Panc1 (cell line): ENCODE results near the gene TIGD3. TPM values are rescaled to one million over a fixed set of nuclear protein-coding genes. Genes with fewer than 3 reads are reported as not detected.

Experiments
- ATAC-seq: fragments of 200-7000 bp; cut with Tn5 transposase; 2 replicates; pipeline ENCODE4 v1.9.1; 2020; ENCODE audit warnings: mild to moderate bottlenecking, moderate library complexity
- BruUV-seq: library from RNA; stranded (reverse); fragments of 400-500 nt; replicated peaks from 2 replicates; lab custom pipeline; 2021; lab: Mats Ljungman, UMichigan
- CTCF ChIA-PET: fragments of 300-600 bp; sonication (Branson Sonifier 250); formaldehyde crosslinking; loops from one replicate; lab custom pipeline; 2022; ENCODE audit warnings: antibody characterized with exemption; lab: Charles Lee
- POLR2A ChIA-PET: fragments of 300-600 bp; sonication (Branson Sonifier 250); formaldehyde crosslinking; loops from one replicate; lab custom pipeline; 2022; ENCODE audit warnings: antibody characterized with exemption; lab: Charles Lee
- DNase-seq: peaks from one replicate; pipeline ENCODE4 v3.0.0-alpha.2; 2010; ENCODE audit warnings: low read depth, low spot score
- H3K27ac ChIP-seq: 2 replicates; pipeline ENCODE4 v1.5.1; 2011; ENCODE audit warnings: mild to moderate bottlenecking, low read length, inconsistent platforms
- H3K27me3 ChIP-seq: fragments of 200-500 bp; sonication (Bioruptor generic); 2 replicates; pipeline ENCODE4 v1.6.0; 2014; ENCODE audit warnings: low read length, inconsistent platforms; ENCODE audit not compliant: control insufficient read depth, insufficient read depth
- H3K36me3 ChIP-seq: fragments of 200-500 bp; sonication (Bioruptor generic); 2 replicates; pipeline ENCODE4 v1.5.1; 2014; ENCODE audit warnings: inconsistent platforms, mild to moderate bottlenecking, low read length, moderate library complexity; ENCODE audit not compliant: control insufficient read depth, insufficient read depth
- H3K4me1 ChIP-seq: 2 replicates; pipeline ENCODE4 v1.5.1; 2011; ENCODE audit warnings: inconsistent platforms, mild to moderate bottlenecking, low read length, moderate library complexity; ENCODE audit not compliant: control insufficient read depth, insufficient read depth
- H3K4me3 ChIP-seq, 2 experiments: 2 replicates each; pipeline ENCODE4 v1.5.1; 2011 to 2012; ENCODE audit warnings: low read depth in 2 of 2, low read length in 2 of 2, mild to moderate bottlenecking in 2 of 2, inconsistent platforms in 1 of 2, moderate library complexity in 1 of 2
- H3K9me3 ChIP-seq: fragments of 200-500 bp; sonication (Bioruptor generic); 2 replicates; pipeline ENCODE4 v1.5.1; 2014; ENCODE audit warnings: low read depth, mild to moderate bottlenecking, inconsistent platforms, low read length, moderate library complexity; ENCODE audit not compliant: control insufficient read depth, insufficient read depth
- POLR2AphosphoS5 ChIP-seq: IDR thresholded peaks from 2 replicates; pipeline ENCODE4 v1.6.1; 2012; ENCODE audit warnings: mild to moderate bottlenecking, low read depth, low read length, moderate library complexity
- SIN3A ChIP-seq: IDR thresholded peaks from 2 replicates; pipeline ENCODE4 v1.6.1; 2012; ENCODE audit warnings: low read depth, mild to moderate bottlenecking, low read length, moderate library complexity, borderline replicate concordance; ENCODE audit not compliant: insufficient read depth
- TCF7L2 ChIP-seq: IDR thresholded peaks from 2 replicates; pipeline ENCODE4 v1.6.1; 2011; ENCODE audit warnings: mild to moderate bottlenecking, low read depth, low read length, inconsistent platforms
- in situ Hi-C: cut with HindIII; loops from 2 replicates; pipeline ENCODE4 v1.10.0; 2016; ENCODE audit warnings: low sequenced_read_pairs, low pct_unique_long_range_greater_than_20kb
- intact Hi-C: fragments of 100-400 bp; cut with micrococcal nuclease; formaldehyde crosslinking; loops from one replicate; pipeline ENCODE4 v1.10.0; 2022; ENCODE audit not compliant: unreplicated experiment
- total RNA-seq: library from RNA; stranded (reverse); gene quantifications from one replicate; pipeline ENCODE4 v1.2.1, GENCODE V29; 2021; ENCODE audit not compliant: unreplicated experiment
- TF ChIP-seq, protein P1 (sequence below): fragments of 450-650 bp; IDR thresholded peaks from 2 replicates; pipeline ENCODE4 v1.5.1; 2017; ENCODE audit warnings: mild to moderate bottlenecking
- TF ChIP-seq, protein P2 (sequence below), 2 experiments: IDR thresholded peaks; 2 replicates each; pipeline ENCODE4 v1.6.1; 2011 to 2012; ENCODE audit warnings: low read depth in 2 of 2, control low read depth in 1 of 2, low read length in 1 of 2, mild to moderate bottlenecking in 1 of 2, moderate library complexity in 1 of 2; ENCODE audit not compliant: insufficient read depth in 1 of 2

The TIGD3 gene
- total RNA-seq, 1 experiment from 2014 or later, result 2.4 TPM

DNA sequence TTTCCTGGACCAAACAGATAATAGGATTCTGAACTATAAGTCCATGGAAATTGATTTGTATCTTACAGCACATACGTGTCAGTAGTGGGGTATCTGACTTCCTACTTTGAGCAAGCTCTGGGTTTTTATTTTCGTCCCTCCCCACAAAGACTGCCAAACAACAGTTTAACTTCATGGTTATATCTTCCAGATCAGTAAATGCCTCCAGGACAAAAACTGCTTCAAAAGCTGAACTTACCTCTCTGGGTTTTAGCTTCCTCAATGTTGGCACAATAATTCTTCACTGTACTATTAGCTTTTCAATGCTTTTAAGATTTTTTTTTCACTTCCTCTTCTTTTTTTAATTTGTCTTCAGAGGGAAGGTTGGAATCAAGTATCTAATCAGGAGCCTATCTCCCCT lies 25.1 kb upstream of the TIGD3 start:
- Histone ChIP-seq H3K27me3 (no peaks in the 10 kb centered on the region), H3K4me1 (peaks cover 3% of the 10 kb centered on the region; the same call in 1 of the 2 replicates), H3K36me3 (no peaks in the 10 kb centered on the region; the same call in 1 of the 2 replicates), H3K4me3 (peak overlapping the region in 1 of 2 experiments; percentile 0; a peak in 1 of 4 replicates), H3K27ac (peak overlapping the region; percentile 5; the same call in 1 of the 2 replicates), H3K9me3 (no peaks in the 10 kb centered on the region)
- in situ Hi-C loops, result no loop called here
- POLR2A ChIA-PET, result interaction anchor here (1.4 kb wide), 1 partner anchor 13 kb away, joined by 10 read pairs; no protein-coding TSS in a partner anchor
- TF ChIP-seq SIN3A, result no peak
- no peak for TF ChIP-seq POLR2AphosphoS5
- TF ChIP-seq, protein P1, sequence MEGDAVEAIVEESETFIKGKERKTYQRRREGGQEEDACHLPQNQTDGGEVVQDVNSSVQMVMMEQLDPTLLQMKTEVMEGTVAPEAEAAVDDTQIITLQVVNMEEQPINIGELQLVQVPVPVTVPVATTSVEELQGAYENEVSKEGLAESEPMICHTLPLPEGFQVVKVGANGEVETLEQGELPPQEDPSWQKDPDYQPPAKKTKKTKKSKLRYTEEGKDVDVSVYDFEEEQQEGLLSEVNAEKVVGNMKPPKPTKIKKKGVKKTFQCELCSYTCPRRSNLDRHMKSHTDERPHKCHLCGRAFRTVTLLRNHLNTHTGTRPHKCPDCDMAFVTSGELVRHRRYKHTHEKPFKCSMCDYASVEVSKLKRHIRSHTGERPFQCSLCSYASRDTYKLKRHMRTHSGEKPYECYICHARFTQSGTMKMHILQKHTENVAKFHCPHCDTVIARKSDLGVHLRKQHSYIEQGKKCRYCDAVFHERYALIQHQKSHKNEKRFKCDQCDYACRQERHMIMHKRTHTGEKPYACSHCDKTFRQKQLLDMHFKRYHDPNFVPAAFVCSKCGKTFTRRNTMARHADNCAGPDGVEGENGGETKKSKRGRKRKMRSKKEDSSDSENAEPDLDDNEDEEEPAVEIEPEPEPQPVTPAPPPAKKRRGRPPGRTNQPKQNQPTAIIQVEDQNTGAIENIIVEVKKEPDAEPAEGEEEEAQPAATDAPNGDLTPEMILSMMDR, result no peak
- TF ChIP-seq, protein P2, sequence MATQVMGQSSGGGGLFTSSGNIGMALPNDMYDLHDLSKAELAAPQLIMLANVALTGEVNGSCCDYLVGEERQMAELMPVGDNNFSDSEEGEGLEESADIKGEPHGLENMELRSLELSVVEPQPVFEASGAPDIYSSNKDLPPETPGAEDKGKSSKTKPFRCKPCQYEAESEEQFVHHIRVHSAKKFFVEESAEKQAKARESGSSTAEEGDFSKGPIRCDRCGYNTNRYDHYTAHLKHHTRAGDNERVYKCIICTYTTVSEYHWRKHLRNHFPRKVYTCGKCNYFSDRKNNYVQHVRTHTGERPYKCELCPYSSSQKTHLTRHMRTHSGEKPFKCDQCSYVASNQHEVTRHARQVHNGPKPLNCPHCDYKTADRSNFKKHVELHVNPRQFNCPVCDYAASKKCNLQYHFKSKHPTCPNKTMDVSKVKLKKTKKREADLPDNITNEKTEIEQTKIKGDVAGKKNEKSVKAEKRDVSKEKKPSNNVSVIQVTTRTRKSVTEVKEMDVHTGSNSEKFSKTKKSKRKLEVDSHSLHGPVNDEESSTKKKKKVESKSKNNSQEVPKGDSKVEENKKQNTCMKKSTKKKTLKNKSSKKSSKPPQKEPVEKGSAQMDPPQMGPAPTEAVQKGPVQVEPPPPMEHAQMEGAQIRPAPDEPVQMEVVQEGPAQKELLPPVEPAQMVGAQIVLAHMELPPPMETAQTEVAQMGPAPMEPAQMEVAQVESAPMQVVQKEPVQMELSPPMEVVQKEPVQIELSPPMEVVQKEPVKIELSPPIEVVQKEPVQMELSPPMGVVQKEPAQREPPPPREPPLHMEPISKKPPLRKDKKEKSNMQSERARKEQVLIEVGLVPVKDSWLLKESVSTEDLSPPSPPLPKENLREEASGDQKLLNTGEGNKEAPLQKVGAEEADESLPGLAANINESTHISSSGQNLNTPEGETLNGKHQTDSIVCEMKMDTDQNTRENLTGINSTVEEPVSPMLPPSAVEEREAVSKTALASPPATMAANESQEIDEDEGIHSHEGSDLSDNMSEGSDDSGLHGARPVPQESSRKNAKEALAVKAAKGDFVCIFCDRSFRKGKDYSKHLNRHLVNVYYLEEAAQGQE (IDR thresholded peaks at IDR 0.05; ENCODE audit: insufficient read depth in 1 of 2, low read depth in 2 of 2, low read length in 1 of 2), result no peak
- no peak for TF ChIP-seq TCF7L2
- no TSS peak for BruUV-seq
- CTCF ChIA-PET, result interaction anchor here (0.5 to 4.0 kb wide), 13 partner anchors 13 to 500 kb away, joined by 3 to 88 read pairs (median 4); partner anchors contain the start of genes CDC42EP2 and POLA2
- intact Hi-C loops, result no loop called here
- DNase-seq, result no peak
- no peak for ATAC-seq

DNA sequence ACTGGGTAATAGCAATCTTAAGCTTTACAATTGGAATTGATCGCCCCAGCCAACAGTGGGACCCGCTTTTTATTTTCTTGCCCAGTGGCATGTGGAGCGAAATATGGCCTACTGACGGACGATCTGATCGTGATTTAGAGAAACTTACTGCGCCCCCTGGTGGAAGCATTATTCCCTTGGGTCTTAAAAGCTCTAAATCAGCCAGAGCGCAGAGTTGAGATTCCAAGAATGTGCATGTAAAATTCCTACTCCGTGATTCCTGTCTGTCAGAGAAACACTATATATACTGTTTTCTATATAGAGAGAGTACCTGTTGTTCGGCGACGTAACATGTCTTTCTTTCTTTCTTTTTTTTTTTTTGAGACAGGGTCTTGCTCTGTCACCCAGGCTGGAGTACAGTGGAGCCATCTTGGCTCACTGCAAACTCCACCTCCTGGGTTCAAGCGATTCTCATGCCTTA lies 24.6 kb upstream of the TIGD3 start:
- intact Hi-C loops, result loop anchor here (1.0 kb wide), 1 partner anchor 55 kb away; no protein-coding TSS in a partner anchor
- no peaks in the 10 kb centered on the region; the same call in 1 of the 2 replicates for H3K36me3 ChIP-seq
- in situ Hi-C loops, result no loop called here
- DNase-seq, result peak; percentile 80
- H3K4me1 ChIP-seq, result peaks cover 5% of the 10 kb centered on the region
- ChIA-PET CTCF (interaction anchor here (0.5 to 4.0 kb wide), 15 partner anchors 14 to 583 kb away, joined by 3 to 88 read pairs (median 4); partner anchors contain the start of genes CDC42EP2 and POLA2), POLR2A (interaction anchor here (1.4 kb wide), 1 partner anchor 13 kb away, joined by 10 read pairs; no protein-coding TSS in a partner anchor)
- no peaks in the 10 kb centered on the region for H3K27me3 ChIP-seq
- H3K4me3 ChIP-seq, result peak overlapping the region in 1 of 2 experiments; percentile 0; a peak in 1 of 4 replicates
- 0 out of 2 replicates have a peak overlapping the region, but pooled peaks have one; percentile 5 for H3K27ac ChIP-seq
- TF ChIP-seq SIN3A, result no peak
- TF ChIP-seq, protein P1, result peak; percentile 94
- BruUV-seq, result no TSS peak
- H3K9me3 ChIP-seq, result no peaks in the 10 kb centered on the region
- ATAC-seq, result peak; percentile 56
